ENCODE data around the gene MIS12.

MIS12 gene

DNA sequence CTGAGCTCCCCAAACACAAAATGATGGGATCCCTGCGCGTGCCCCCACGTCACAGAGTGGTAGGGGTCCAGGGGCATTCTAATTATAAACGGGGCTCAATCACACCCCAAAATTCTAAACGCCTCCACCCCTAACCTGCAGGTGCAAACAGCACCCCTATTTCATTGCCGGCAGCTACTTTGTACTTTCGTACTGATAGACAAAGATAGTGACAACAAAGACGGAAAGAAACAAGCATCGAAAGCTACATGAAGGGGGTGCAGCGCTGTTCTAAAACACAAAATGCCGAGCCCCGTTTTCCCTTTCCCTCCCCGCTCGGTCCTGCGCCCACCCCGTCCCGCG is 13.9 kb downstream of the MIS12 start:
- DNase-seq (ENCODE audit: low read depth), result no peak

DNA sequence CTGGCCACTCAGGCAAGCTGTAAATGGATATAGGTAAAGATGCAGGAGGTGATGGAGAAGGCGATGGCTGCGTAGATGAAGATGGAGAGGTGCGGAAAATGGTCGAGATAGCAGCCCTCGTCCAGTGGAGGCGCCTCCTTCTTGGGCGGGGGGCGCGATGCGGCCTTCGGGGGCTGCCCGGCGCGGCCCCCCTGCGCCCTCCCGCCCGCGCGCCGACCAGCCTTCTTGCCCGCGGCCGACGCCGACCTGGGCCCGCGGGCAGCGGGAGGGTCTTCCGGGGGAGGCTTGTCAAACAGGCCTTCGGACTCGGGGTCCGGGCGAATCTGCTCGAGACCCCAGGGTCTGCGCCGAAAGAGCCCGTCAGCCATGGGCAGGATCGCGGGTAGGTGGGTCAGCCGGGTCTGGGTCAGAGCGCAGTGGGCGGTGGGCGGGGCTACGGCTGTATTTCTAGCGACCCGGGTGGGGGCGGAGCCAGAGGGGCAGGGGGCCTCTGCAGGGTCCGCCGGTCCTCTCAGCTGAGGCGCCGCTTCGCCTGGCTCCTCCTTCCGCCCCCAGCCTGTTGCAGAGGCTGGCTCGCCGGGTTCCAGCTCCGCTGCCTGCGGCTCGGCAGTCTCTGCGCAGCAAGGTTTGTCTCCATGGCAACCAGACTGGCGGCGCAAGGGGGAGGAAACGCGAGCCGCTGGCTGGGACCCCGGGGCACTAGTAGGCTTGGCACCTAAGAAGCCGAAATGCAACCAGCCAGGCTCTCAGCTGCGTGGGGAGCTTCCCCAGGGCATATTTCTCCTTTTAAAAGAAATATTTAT is 14.4 kb downstream of the MIS12 start:
- peak; percentile 87 for DNase-seq (ENCODE audit: low read depth)

DNA sequence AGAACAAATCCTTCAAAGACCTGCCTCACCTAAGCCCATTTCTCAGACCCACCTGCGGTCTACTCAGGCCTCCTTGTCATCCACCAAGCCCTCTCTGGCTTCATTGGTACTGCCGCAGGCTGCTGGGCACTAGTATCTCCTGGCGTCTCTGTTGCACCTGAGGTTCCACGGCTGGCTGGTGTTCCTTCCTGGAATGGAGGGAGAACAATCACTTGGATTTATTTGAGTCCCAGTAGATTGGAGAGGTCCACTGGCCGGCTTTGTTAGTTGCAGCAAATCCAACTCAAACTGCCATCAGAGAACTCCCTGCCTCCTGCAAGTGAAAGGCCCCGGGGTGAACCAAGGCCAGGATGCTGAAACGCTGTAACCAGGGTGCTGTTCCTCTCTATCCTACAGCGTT is 15.3 kb downstream of the MIS12 start:
- DNase-seq (ENCODE audit: low read depth), result no peak

DNA sequence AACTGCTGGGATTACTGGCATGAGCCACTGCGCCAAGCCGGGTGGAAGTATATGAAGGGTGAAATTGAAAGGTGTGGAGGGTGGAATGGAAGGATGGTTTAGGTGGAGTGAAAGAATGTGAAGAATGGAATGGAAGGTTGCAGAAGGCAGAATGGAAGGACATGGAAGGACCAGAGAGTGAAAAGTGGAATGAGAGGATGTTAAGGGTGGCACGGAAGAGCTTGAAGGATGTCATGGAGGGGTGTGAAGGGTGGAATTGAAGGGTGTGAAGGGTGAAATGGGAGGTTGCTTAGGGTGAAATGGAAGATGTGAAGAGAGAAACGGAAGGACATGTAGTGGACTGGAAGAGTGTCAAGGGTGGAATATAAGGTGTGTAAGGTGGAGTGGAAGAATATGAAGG is 16.2 kb downstream of the MIS12 start:
- DNase-seq (ENCODE audit: low read depth), result no peak

DNA sequence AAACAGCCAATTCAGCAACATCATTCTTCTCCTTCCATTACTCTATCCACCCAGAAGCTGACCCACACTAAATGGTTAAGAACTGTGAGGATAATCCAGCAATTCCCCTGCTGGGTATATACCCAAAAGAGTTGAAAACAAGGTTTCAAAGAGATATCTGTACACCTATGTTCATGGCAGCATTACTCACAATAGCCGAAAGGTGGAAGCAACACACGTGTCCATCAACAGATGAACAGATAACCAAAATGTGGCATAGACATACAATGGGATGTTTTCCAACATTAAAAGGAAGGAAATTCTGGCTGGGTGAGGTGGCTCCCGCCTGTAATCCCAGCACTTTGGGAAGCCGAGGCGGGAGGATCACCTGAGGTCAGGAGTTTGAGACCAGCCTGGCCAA is 19.9 kb downstream of the MIS12 start:
- no peak for DNase-seq (ENCODE audit: low read depth)

DNA sequence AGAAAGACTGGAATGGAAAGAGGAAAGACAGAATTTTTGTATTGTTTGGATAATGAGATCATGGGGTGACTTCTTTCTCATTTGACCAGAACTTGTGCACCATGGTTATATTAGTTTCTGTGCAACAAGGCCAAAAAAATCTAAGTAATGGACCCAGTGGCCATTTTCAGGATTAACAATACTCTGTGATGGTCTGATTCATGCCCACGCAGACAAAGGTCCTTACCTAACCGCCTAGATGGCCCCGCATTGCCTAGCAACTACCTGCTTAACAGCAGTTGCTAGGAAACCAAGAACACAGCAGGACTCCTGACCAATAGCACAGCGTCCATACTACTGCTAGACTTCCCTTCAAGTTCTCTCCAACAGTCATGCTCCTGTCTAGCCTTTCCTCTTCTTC is 22.4 kb downstream of the MIS12 start:
- peak; percentile 80 for DNase-seq (ENCODE audit: low read depth)

DNA sequence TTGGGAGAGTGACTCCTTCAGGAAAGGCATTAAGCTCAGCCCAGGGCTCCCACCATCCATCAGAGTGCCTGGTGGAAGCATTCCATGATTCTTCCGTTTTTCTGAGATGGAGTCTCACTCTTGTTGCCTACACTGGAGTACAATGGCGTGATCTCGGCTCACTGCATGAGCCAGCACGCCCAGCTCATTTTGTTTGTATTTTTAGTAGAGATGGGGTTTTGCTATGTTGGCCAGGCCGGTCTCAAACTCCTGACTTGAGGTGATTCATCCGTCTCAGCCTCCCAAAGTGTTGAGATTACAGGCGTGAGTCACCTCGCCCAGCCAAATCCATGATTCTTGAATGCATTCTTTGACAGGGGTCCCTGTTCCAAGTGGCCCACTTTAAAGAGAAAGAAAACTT is 23.1 kb downstream of the MIS12 start:
- DNase-seq (ENCODE audit: low read depth), result peak; percentile 61

DNA sequence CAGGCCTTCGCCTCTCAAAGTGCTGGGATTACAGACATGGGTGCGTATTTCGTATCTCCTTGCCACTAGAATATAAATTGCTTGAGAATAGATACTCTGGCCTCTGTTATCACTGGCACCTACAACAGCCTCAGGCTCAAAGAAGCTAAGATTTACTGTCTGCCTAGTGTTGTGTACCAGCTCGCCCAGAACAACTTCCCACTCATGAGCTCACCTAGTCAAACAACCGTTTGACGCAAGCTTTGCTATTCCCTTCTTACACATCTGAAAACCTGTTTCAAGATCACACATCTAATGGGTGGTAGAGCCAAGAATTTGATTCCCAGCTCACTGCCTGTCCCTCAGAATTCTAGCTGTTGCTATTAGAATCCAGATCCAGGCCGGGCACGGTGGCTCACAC is 24.4 kb downstream of the MIS12 start:
- peak; percentile 29 for DNase-seq (ENCODE audit: low read depth)

DNA sequence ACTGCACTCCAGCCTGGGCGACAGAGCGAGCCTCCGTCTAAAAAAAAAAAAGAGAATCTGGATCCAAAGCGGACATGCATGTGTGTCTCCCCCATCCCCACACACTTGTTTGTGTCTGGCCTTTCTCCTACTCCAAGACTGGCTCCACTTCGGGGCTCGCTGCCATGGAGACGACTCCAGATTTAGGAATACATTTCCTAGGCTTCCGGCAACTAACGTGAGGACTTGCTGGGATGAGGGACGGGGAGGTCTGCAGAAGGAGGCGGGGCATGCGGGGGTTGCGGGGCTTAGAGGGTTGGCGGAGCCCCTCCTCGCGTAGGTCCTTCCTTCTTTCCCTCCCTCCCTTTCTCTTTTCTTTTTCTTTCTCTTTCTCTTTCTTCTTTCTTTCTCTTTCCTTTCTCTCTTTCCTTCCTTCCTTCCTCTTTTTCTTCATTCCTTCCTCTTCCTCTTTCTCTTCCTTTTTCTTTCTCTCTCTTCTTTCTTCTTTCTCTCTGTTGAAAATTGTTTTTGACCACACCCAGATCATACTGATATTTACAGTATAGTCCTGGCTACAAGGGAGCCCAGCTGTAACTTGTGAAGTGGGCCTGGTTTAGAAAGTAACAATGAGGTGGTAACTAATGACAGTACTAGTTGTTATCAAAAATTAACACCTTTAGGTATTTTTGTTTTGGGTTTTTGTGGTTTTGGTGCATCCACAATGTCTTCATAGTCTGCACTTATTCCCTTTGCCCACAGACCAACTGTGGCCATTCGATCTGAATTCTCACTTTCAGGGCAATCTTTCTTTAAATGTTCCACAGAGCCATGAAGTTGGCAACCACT is 25.2 kb downstream of the MIS12 start:
- peak; percentile 42 for DNase-seq (ENCODE audit: low read depth)

DNA sequence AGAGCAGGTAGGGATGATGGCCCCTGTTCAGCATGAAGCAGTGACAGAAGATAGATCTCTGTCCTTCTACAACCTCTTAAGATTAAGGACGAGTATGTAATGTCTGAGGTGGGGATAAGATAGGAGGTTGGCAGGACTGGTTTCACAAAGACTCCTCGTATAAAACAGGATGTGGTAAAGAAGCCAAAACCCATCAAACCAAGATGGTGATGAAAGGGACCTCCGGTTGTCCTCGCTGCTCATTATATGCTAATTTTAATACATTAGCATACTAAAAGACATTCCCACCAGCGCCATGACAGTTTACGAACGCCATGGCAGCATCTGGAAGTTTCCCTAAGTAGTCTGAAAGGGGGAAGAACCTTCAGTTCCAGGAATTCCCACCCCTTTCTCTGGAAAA is 27.3 kb downstream of the MIS12 start:
- no peak for DNase-seq (ENCODE audit: low read depth)

DNA sequence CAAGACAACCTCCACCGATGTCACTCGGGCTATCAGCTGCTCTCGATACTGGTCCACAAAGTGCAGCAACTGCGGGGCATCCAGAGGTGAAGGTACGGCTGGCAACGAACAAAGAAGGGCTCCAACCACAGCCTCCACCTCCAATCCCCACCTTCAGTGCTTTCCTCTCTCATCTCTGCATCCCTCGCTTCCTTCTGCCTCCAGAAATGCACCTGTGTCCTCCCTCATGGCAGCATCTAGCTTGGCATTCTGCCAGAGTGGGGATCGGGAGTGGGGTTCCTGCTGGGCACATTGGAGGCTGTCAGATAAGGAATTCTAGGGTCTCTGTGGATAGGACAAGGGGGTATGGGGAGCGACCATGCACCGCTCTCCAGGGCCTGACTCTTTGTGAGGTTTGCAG is 28.6 kb downstream of the MIS12 start:
- DNase-seq (ENCODE audit: low read depth), result no peak

DNA sequence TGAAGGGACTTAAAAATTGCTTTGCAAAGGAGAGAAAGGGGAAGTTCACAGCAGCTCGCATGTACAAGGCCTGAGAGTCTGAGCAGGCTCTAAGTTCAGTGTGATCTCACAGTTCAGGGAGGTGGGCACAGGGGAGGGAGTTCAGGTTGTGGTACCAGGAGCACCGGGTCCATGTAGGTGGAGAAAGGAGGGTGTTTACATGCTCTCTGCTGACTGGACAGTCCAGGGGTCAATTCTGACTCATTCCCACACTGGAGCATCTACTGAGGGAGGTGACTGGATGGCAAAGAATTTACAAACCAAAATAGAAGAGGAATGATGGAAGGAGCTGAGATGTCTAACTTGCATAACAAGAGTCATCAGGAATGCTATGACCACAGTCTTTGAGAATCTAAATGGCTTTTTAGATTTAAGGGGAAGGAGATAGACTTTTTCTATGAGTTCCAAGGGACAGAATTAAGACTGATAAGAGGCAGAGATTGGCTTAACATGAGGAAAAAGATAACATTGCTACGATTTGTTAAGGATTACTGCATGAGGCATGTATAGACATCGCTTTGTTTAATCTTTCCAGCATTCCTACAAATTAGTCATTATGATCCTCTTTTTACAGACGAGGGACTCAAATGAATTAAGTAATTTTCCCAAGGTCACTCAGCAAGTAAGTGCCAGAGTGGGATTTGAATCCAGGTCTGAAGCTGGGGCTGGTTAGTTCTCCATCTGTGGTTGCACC is 29.9 kb downstream of the MIS12 start:
- peak; percentile 100 for DNase-seq (ENCODE audit: low read depth)

DNA sequence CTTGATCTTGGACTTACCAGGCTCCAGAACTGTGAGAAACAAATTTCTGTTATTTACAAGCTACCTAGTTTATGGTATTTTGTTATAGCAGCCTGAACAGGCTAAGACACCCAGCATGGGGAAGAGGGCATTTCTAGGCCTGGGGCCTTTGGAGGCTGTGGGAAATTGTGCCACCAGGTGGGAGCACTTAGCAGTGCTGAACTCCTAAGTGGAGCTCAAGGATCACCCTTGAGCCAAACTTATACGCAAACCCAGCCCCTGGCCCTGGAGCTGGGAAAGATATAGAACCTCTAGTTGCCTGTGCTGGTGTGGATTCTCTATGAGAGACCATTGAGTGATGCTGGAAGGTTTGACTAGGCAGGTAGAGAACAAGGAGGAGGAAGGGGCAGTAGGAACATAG is 36.1 kb downstream of the MIS12 start:
- no peak for DNase-seq (ENCODE audit: low read depth)

DNA sequence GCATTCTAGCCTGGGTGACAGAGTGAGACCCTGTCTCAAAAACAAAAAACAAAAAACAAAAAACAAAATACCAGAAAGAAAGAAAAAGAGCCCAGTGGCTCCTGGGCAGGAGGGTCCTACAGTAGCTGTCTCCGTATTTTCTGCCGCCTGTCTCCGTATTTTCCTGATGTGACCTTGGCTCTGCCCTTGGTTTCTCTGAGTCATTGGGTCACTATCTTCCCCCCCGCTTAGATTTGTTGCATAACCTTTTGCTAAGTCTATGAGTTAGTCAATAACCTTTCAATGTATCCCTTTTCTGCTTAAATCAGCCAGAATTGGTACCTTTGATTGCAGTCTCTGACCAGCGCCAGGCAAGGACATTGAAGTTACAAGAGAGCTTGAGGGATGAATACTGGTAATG is 36.9 kb downstream of the MIS12 start:
- no peak for DNase-seq (ENCODE audit: low read depth)

DNA sequence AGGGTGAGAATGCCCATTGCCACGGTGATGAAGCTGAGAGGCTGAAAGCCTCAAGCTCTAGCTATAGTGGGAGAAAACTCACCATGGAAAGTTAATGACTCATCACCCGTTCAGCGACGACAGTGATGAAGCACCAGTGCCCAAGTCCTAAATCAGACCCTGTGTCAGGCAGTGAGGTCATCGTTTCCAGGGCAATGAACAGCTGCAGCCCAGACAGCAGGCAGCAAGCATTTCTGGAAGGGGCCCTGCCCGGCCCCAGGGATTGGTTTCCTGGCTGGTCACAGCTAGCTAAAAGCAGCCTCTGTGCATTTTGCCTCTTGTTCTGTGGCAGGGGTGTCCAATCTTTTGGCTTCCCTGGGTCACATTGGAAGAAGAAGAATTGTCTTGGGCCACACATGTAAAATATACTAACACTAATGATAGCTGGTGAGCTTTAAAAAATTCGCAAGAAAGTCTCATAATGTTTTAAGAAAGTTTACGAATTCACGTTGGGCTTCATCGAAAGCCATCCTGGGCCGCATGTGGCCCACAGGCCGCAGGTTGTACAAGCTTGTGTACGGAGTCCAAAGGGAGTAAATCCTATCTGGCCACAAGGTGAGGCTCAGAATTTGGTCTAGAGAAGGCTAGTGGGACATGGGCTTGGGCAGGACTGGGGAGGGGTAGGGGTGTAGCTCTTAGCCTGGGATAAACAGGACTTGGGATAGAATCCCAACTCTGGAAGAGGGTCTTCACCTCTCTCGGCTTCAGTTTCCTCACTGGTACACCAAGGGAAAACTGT is 40.6 kb downstream of the MIS12 start:
- DNase-seq (ENCODE audit: low read depth), result peak; percentile 98

DNA sequence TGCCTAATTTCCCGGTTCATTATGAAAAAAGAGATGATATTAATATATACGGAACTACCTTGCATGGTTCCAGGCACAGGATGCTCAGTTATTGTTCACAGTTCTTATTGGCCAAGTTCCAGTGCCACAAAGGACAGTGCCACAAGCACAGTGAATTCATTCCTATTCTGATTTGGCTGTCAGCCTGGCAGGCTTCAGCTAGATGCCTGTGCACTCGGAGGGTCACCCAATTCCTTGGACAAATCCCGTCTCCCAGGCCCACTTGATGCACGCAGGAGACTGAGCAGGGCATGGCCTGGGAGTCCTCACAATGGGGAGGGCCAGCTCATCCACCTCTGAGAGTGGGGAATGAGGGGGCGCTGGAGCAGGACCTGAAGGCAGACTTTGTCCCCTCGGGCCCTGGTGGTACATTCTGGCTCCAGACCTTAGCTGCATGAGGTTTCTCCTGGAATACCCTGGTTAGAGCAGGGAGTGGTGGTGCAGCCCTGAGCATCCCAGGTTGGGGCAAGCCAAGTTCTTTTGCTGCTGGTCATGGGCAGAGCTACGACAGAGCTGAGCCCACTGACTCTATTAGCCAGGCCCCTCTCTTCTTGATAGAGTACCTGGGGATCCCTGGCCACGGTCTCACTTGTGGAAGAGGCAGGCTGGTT is 41.4 kb downstream of the MIS12 start:
- no peak for DNase-seq (ENCODE audit: low read depth)

DNA sequence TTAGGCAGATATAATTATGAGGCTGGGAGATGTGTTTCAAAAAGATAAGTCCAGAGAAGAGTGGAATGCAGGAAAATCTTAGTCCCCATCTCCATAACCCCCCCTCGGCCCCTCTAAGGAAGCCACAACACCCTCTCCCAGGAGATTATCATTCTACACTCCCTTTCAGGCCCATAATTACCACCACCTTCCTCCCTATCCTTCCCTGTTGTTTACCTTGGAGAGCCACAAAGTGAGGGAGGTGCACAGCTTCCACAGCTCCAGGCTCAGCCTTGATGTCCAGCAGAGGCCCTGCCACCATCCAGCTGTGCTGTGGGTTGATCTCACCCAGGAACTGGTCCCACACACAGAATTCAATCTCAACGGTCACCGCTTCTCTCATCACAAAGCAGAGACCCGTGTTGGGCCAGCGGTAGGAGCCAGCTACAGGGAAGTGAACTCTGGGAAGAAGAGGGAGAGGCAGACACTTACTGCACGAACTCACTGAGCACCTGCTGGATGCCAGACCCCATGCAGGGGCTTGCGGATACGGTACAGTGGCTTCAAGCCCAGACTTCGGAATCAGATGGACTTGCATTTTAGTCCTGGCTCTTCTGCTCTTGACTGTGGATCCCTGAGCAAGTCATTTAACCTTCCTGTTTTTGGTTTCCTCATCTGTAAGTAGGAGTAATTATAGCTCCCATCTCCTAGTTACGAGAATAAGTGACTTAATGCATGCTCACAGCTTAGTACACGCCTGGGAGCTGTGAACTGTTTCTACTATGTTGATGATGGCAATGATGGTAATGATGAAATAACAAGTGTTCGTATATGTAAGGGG is 44.1 kb downstream of the MIS12 start:
- no peak for DNase-seq (ENCODE audit: low read depth)

DNA sequence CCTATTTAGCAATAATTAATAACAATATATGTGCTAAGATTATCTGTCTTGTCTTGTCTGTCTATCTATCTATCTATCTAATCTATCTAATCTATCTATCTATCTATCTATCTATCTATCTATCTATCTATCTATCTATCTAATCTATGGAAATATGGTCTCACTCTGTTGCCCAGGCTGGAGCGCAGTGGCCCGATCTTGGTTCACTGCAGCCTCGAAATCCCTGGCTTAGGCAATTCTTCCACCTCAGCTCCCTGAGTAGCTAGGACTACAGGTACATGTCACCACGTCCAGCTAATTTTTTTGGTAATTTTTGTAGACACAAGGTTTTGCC is 44.7 kb downstream of the MIS12 start:
- DNase-seq (ENCODE audit: low read depth), result no peak

DNA sequence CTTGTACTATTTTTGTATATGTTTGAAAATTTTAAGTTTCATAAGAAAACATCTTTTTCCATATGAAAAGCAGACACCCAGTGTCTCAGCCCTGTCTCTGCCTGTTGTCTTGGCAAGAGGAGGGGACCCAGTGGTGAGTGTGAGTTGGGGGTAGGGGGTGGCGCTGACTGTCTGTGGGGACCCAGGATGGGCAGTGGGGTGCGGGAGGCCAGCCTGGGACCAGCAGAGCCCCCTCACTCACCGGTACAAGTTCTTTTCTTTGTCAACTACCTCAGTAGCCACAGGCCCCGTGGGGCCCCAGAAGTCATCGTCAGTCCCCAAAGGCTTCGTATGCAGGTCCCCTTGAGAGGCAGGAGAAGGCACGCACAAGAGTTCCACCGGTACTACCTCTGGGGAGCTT is 46.2 kb downstream of the MIS12 start:
- DNase-seq (ENCODE audit: low read depth), result no peak

DNA sequence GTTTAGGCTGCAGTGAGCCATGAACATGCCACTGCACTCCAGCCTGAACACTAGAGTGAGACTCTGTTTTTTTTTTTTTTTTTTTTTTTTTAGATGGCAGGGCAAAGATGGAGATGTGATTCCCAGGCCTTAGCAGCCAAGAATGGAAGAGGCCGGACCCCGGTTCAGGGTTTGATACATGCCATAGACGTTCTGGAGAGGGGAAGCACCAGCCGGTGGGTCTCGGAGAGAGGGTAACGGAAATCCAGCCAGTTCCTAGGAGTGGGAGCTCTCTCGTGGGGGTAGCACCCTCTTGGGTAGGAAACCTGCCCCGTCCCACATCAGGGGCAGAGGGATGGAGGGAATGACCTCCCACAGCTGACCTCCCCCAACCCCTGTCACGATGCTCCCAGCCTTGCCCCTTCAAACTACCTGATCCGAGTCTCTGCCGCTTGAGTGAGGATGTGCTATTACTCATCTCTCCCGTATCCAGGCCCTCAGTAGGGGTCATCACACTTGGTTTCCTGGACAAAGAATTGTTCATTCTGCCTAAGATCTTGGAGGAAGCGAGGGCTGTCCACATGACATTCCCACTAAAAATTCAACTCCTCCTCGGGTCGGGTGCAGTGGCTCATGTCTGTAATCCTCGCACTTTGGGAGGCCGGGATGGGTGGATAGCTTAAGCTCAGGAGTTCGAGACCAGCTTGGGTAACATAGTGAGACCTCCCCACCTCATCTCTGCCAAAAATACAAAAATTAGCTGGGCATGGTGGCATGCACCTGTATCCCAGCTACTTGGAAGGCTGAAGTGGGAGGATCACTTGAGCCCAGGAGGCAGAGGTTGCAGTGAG is 47.3 kb downstream of the MIS12 start:
- DNase-seq (ENCODE audit: low read depth), result no peak

All from amniotic epithelial cell (primary cell).